HG03469 (cell line): ENCODE data around the gene TRAPPC4.
"Not testable (repeated sequence)": the region's sequence is repeated elsewhere in the genome, so short reads cannot be mapped to it uniquely, and the experiment has no call there.

Source experiments
- ATAC-seq: cut with Tn5 transposase; IDR thresholded peaks from one replicate; pipeline ENCODE4 v1.9.1; 2021; ENCODE audit warnings: mild to moderate bottlenecking, moderate library complexity, moderate number of reproducible peaks; ENCODE audit not compliant: unreplicated experiment

TRAPPC4 gene

GRCh38 chr11:119030329-119031047 lies 11.9 kb downstream of the TRAPPC4 start, which contains the start of gene SLC37A4:
TSS of gene SLC37A4 (minus strand) at chr11:119030877.
- peak; percentile 69 for ATAC-seq

GRCh38 chr11:119031912-119032280 lies 13.3 kb downstream of the TRAPPC4 start:
- no peak for ATAC-seq

GRCh38 chr11:119033421-119033820 lies 14.9 kb downstream of the TRAPPC4 start:
- ATAC-seq: not testable (repeated sequence)

- ATAC-seq: no peak
Observed at GRCh38 chr11:119034813-119035212, 16.2 kb downstream of the TRAPPC4 start.

- no peak for ATAC-seq
Observed at GRCh38 chr11:119038884-119039283, 20.3 kb downstream of the TRAPPC4 start.

GRCh38 chr11:119039471-119039870 lies 20.9 kb downstream of the TRAPPC4 start:
- not testable (repeated sequence) for ATAC-seq

- ATAC-seq: no peak
Observed at GRCh38 chr11:119041821-119042514, 23.4 kb downstream of the TRAPPC4 start.

GRCh38 chr11:119042927-119043326 lies 24.4 kb downstream of the TRAPPC4 start:
- ATAC-seq: no peak

GRCh38 chr11:119044708-119045107 lies 26.1 kb downstream of the TRAPPC4 start:
- ATAC-seq: no peak

- no peak for ATAC-seq
Observed at GRCh38 chr11:119046489-119046888, 27.9 kb downstream of the TRAPPC4 start.

GRCh38 chr11:119047205-119047604 lies 28.6 kb downstream of the TRAPPC4 start:
- ATAC-seq: no peak

GRCh38 chr11:119048644-119049043 lies 30.1 kb downstream of the TRAPPC4 start:
- no peak for ATAC-seq

GRCh38 chr11:119049081-119049480 lies 30.5 kb downstream of the TRAPPC4 start:
- no peak for ATAC-seq

GRCh38 chr11:119051440-119052162 lies 33.0 kb downstream of the TRAPPC4 start:
- ATAC-seq: no peak

GRCh38 chr11:119052163-119052814 lies 33.7 kb downstream of the TRAPPC4 start:
- no peak for ATAC-seq

GRCh38 chr11:119054418-119054817 lies 35.9 kb downstream of the TRAPPC4 start:
- no peak for ATAC-seq

GRCh38 chr11:119055901-119056300 lies 37.3 kb downstream of the TRAPPC4 start:
- ATAC-seq: no peak

GRCh38 chr11:119056421-119056999 lies 37.9 kb downstream of the TRAPPC4 start:
- ATAC-seq: peak; percentile 1

GRCh38 chr11:119057000-119057769 lies 38.6 kb downstream of the TRAPPC4 start, which contains the start of gene HYOU1:
TSS of gene HYOU1 (minus strand) at chr11:119057205. CDS start at chr11:119056160, 1,045 bp downstream.
- ATAC-seq: peak; percentile 74

- ATAC-seq: not testable (repeated sequence)
Observed at GRCh38 chr11:119059128-119059527, 40.6 kb downstream of the TRAPPC4 start.
